NCI-H187 (cell line): Measurements from ENCODE around the gene PLCL2.

Experiments
- DNase-seq, 2 experiments: peaks; one replicate each; lab custom pipeline; 2025; lab: John Stamatoyannopoulos, UW

PLCL2 gene

DNA sequence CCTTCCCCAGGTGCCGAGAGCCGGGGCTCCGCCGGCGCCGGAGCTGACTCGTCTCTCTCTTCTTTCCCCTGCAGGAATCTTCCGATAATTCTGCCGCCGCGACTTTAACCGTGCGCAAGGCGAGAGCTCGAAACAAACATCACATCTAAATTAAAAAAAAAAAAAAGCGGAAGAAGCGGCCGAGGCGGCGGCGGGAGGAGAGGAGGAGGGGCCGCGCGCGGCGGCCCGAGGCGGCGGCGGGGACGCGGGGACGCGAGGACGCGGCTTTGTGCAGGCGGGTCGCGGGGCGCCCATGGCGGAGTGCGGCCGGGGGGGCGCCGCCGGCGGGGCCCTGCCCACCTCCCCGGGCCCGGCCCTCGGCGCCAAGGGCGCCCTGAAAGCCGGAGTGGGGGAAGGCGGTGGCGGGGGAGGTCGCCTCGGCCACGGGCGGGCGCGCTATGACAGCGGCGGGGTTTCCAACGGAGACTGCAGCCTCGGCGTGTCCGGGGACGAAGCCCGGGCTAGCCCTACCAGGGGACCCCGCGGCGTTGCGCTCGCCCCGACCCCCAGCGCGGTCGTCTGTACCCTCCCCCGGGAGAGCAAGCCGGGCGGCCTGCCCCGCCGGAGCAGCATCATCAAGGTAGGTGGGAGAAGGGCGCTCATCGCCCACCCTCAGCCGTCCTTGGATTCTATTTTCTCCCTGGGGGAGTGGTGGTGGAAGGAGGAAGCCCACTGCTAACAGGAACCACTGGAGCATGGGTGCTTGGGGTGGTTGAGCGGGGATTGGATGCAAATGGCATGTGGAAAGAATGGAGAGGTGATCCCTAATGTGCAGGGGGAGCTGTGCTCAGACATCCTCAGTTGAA, at the start of gene PLCL2:
PLCL2 (plus strand) TSS at position 208 of the 845 bp plus-strand sequence; CDS start at position 293, 85 bp downstream.
- peak in 1 of 2 experiments; percentile 6 for DNase-seq

DNA sequence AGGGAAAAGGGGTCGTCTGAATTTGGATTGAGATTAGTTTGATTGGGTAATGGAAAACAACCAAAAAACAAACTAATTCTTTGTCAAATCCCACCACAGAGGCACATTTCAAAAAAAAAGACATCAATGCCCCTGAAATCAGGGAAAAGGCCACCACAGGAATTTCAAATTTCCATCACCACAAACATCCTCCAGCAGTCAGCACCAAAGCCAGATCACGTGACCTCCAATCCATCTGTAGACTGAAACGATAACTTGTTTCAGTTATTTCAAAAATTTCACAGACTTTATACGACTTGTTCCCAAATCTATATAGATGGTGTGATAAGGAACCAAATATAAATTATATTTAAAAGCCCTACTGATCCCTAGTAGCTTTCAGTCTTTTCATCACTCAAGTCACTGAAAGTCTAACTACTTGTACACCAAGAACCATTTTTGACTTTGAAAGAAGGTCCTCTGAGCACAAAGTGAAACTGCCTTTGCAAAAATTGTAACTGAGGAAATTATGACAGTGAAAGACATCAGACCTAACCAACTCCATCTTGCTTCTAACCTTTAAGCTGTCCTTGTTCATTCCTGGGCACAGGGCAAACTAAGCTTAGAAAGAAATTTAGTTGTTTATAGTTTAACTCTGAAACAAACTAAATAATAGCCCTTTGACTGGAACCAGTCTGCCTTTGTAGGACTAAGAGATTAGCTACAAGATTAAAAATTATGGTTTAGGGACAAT, 48.1 kb upstream of the PLCL2 start:
- no peak for DNase-seq

DNA sequence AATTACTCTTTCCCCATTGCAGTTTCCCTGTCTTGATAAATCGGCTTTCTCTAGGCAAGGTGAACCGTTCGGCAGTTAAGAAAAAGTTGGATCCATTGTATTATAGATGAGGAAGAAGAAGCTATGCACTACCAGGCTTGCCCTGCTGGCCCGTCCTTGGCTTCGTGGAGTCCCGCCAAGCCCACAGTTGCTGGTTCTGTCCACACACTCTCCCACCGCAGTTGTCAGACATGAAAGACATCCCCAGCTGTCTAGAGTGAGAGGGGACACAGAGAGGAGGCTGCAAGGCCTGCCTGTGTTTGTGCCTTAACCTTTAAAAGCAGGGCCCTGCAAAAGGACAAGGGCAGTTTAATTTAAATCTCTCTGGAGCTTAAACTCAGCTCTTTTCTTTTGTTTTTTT, 47.2 kb upstream of the PLCL2 start:
- DNase-seq = no peak

DNA sequence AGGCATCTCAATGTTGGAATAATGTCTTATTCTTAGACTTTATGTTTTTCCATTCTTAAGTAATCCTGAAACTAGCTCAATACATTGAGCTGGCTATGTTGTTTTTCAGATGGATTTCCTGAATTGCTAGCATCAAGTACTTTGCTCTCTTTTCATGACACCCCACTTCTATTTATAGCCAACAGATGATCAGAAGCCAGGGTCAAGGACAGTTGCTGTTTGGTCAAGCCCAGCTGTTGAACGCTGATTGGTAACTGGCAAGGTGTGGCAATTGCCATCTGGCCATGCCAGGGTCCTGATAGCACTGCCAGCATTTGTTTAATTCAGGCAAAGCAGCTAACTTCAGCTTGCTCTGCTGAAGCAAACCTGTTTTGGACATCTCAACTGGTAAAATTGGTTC, 46.2 kb upstream of the PLCL2 start:
- DNase-seq = no peak

DNA sequence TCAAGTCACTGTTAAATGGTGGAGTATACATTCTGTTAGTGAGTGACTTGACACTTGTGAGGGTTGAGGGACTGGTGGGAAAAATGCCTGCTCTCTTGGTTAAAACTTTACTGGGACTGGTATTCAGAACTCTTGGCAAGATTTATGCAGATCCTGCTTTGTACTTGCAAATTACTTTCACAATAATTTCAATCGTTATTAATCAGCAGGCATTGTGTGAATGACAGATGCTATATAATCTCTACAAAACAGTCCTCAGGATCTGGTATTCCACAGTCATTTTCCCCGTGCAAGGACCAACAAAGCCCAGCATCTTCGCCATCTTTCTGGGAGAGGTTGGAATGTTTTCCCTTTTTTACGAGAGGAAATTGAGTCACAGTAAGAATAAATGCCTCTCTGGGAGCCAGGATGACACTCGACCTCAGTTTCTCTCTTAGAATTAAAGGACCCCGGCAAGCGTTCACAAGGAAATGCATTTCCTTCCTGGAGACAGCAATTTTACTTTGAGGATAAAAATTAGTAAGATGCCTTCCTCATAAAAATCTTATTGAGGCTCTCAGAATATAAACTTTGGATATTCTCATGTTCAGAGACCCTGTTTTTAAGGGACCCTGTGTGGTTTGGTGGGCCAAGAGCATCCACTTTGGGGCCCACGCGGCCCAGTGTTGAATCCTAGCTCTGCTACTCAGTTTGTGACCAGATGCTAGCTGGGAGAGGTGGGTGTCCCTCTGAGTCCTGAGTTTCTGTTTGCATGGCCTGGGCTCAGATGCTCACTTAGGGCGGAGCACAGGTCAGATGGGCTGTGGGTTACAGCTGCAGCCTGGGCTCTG, 45.3 kb upstream of the PLCL2 start:
- no peak for DNase-seq

DNA sequence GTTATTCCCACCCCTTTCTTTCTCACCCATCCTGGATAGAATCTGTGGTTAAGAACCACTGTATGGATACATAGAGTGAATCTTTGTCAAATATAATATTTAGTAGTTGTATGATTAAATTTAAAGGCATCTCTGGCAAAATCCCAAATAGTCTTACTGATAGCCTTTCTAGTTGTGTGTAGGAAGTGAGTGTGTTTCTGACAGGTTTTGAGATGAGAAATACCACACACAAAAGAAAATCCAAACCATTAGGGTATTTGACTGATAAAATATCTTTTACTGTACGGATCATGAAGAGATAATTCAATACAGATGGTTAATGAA, 44.7 kb upstream of the PLCL2 start:
- no peak for DNase-seq

DNA sequence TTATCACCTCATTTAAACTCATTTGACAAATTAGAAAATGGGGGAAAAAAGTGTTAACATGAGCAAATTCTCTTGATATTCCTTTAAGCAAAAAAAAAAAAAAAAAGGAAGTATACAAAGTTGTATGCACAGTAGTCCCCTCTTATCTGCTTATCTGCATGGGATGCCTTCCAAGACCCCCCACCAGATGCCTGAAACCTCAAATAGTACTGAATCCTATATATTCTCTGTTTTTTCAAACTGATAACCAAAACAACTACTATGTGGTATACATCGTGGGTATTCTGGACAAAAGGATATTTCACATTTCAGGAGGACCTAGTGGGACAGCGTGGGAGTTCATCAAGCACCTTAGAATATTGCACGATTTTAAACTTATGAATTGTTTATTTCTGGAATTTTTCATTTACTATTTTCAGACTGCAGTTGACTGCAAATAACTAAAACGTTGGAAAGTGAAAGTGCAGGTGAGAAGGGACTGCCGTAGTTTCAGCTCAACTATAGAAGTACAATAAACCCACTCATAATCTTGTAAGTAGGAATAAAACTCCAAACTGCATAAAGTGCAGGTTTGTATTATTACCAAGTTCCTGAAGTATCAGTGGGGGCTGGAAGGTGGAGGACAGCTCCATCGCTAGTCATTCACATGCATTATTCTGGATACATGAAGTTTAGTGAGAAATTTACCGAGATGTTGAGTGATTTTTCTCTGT, 43.6 kb upstream of the PLCL2 start:
- no peak for DNase-seq

DNA sequence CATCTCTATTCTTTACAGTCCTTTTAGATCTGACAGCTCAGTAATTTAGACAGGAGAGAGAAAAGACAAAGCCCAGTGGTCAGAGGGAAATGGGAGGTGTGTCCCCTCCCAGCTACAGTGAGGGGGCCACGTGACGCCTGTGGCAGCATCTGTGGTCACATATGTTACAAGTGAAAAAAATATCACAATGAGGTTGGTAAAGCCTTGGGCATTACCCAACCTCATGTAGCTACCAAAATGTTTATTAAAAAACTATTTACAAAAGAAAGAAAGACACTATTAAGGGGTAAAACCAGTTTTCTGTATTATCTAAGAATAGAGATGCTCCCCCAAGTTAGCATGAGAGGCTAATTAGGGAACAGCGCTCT, 42.9 kb upstream of the PLCL2 start:
- no peak for DNase-seq

DNA sequence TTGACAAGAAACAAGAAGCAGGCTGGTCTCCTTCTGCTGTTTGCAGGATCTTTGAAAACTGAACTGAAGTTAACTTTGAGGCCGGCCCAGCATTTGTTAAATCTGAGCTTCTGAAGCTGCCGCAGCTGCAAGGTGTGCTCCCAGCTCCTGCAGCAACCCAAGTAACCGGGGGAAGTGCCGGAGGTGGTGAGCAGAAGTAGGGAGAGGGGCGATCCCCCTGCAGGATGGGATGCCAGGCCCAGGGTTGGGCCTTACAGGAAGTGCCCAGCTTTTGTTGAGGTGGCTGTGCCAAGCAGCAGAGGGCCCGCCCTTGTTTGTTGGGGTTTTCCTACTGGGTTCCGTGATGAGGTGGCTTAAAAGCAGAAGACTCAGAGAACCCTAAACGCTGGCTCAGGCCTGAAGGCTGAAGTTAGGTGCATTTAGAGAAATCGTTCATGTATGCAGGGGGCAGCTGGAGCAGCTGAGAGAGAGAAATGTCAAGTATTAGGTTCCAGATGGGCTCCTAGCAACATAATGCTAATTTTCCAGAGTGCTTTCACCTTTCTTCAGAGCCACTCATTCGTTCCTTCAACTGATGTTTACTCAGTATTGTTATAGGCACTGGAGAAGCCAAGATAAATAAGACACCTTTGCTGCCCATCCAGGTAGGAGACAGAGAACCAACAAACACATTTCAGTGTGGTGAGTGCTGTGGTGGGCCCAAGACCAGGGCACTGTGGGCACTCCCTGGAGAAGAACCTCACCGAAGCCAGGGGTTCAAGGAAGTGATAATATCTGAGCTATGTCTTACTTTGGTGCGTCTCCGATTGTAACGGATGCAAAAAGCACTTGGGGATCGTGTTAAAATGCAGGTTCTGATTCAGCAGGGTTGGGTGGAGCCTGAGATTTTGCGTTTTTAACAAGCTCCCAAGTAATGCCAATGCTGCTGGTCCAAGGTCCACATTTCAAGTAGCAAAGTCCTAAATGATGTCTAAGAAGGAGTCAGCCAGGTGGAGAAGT, 42.2 kb upstream of the PLCL2 start:
- DNase-seq = peak; percentile 26 to 32

DNA sequence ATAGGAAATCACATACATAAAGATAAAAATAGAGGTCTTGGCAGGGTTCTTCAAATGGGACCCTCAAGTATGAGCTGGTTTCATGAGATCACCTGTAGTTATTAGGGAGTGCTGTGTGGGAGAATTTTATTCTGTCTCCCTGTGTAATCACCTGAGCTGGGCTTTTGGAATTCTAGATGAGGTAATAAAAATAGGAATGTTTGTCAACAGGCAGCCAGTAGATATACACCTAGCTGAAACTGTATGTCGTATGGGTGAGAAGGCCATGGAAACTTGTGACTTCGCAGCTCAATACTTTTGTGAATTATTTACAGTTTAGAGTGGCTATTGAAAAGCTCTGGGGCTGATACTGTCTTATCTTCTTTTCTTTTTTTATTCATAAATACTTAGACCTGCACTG, 40.5 kb upstream of the PLCL2 start:
- no peak for DNase-seq

DNA sequence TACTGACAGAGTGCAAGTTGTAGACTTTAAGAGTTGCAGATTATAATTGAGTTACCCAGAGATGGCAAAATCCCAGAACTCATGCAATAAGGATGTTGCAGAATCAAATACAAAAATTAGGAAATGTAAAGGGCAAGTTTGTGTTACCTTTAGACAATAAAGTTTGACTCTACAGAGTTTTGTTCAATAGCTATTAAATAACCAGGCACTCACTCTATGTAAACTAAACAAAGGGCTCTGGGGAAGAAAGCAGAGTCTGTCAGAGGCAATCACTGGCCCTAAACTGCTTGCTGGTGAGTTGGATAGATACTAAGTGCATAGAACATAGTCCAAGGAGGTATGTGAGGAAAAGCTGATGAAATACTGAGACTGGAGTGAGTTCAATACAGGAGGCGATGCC, 40.0 kb upstream of the PLCL2 start:
- DNase-seq = no peak

DNA sequence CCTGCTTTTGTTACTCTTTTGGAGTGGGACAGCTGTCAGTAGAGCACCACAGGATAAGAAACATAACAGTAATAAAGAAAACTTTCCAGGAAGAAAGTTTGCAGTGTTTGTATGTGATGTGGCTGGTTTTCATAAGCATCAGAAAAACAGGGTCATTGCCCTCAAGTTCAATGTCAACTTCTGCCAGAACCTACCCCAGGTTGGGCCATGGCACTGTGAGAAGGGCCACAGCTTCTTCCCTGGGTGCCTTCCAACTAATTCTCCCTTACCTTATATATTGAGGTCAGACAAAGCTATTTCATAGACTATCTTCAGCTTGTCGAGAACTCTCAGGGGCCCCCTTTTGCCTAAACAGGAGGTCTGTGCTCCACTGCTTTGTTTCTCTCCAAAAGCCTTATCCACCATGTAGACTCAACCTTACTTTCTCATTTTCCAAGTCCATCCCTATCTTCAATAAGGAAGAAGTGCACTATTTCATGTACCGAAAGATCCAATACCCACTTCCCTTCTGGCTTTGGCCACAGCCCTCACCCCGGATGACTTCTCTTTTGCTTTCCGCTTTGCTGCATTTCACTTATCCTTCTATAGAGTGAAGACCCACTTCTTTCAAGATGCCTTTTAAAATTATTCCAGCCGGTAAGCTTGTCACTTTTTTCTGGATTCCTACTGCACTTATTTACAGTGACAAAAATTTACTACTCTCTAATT, 38.2 kb upstream of the PLCL2 start:
- DNase-seq = no peak

DNA sequence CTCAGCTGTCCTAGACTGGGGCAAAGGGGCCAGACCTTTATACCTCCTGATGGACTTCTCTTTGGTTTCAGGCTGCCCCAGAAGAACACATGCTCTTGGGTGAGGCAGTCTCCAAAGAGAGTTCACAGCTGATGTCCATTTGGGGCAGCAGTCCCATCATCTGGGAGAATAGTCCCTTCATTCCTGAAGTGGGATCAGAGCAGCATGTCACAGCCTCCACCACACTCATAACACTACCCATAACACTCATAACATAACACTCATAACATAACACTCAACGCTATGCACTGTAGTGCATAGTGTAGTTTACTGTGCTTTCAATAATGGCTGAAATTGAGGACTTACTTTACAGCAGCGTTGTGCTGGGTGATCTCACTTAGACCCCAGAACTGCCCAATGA, 36.7 kb upstream of the PLCL2 start:
- DNase-seq = no peak

DNA sequence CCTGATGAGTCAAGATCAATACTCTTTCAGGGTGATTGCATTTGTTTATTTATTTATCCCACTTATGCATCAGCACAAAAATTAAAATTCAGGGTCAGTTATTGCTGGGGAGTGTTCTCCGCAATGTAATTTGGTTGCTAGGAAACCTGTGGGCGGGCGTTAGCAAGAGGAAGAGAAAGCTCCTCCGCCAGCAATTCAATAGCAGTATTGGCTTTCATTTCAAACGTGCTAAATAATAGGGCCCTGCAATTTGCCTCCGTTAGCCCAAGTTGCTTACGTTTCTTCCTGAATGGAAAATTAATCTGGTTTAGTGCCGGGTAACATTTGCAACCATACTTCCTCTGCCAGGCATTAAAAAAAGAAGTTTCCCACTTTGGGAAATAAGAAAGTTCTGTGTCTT, 35.5 kb upstream of the PLCL2 start:
- peak in 1 of 2 experiments; percentile 40 for DNase-seq

DNA sequence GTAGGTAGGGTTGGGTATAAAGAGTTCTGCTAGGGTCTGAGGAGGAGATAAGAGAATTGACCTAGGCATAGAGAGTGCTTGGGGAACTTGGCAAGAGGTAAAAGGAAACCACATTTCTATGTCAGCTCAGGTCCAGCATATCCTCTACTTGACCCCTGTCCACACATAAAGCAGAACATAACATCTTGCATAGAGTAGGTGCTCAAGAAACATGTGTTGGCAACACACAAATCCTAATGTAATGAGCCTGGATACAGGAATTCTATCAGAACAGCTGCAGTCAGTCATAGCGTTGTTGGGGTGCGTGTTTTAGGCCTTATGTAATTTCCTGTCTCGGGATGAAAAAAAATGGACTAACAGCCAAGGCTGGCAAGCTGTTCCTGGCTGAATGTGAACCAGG, 35.0 kb upstream of the PLCL2 start:
- DNase-seq = no peak

DNA sequence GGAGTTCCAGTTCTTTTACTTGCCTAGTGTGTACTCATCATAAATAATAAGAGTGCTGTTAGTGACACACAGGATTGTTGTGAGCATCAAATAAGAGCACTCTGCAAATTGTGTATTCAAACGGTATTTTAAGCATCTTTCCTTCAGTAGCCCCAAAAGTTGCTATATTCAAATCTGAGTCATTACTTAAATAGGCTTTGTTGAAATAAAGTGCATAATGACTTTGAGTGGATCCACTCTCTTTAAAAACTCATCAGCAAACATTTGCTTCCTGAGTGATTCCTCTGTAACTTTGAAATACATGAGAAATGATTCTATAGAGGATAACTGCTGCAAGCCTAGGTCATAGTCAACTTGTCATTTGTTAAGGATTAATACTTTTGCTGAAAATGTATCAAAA, 29.3 kb upstream of the PLCL2 start:
- no peak for DNase-seq

DNA sequence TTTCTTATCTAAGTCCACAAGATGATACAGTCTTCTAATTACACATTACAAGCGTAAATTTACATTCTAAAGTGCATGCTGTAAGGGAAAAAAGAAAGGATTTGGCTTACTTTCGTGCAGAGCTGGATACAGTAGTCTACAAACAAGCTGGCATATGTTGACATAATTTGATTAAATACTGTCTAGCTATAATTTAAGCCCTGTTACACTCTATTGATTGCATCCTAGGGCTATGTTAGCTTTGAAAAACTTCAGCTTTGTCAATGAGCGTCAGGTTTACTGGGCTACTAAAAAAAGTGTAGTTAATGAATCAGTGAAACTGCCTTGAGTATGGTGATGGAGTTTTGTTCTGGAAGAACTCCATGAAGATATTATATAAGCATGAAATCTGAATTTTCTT, 24.5 kb upstream of the PLCL2 start:
- DNase-seq = no peak

DNA sequence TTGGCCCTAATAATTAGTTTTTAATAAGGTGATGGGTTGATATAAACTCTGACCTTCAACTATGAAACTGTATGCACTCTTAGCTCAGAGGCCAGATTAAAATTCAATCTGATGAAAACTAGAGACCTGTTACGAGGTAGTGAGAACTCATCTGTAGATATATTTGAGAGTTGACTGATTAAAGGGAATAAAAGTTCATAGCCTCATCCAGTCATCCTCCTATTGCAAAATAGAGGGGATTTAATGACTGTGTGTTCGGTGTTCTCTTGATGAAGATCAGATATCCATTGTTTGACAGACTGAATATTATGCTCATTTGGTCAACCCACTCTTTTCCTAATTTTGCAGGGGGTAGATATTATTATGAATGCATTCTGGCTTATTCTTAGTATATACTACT, 23.3 kb upstream of the PLCL2 start:
- no peak for DNase-seq

DNA sequence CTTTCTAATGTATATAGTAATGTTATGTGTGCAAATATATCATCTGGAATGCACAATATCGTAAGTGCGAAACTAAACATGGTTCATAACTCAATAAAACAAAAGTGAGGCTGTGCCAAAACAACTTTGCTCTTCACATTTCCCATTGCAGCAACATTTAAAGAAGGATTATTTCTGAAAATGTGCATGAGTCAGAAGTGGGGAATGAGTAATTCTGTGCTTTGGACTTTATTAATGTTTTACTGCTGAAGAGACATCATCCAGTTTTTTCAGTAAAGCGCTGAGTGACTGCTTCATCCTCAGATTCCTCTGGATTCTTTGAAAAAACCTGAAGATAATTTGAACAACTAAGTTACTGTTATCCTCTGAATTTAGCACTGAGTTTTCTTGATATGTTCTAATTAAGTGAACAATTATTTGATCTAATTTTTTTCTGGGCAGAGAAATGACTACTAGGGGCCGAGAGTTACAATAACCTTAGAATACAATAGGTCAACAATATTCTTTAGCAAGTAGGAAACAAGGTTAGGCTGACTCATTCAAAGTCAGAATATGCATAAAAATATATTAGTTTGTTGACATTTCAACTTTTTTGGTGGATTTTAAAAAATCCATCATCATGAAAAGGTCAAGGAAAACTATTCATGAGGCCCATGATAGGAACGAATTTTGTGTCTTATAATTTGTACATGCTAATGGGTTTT, 20.0 kb upstream of the PLCL2 start:
- no peak for DNase-seq

DNA sequence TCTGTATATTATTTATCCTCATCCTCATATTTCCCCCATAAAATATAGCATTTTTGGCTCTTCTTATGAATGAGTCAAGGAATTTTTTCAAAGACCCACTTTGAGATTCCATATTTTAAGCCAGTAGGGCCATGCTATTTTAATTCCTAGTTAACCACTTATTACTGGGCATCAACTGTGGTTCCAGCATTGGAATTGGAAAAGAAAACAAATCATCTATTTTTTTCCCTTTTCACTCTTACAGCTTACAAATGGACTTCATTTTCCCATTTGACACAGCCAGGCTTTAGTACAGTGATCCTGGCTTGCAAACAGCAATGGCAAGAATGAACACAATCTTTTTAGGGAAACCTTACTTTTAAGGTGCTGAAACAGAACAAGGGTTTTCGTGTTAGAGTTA, 19.4 kb upstream of the PLCL2 start:
- no peak for DNase-seq
